D721Med (cell line): ENCODE data around the gene PROM1.

Experiments
- DNase-seq: peaks from one replicate; pipeline ENCODE4 v3.0.0; 2011; ENCODE audit warnings: low spot score; ENCODE audit not compliant: insufficient read length
- FAIRE-seq: peaks from 2 replicates; lab custom pipeline; 2011; peaks lifted over from hg19 to GRCh38; lab: Jason Lieb, UNC
- TF ChIP-seq, protein P1 (sequence below): IDR thresholded peaks from 2 replicates; pipeline ENCODE4 v1.5.1; 2012; ENCODE audit warnings: mild to moderate bottlenecking, control low read depth; ENCODE audit not compliant: insufficient read depth; ENCODE audit errors: missing control alignments

PROM1 gene

DNA sequence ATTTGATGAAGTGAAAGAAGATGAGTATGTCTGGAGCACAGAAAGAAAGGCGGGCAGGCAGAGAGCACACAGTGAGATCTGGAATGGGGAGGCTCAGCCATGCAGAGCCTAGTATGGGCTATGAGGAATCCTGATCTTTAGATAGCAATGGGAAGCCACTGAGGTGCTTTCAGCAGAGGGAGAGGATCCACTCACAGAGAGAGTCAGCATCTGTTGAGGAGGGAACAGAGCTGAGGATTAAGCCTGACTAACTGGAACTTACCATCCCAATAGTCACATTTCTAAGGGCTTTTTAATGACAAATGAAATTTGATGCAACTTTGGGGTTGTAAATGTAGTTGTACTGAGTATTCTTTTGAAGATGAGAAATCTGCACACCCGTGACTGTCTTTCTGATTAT lies 100.2 kb downstream of the PROM1 start:
- TF ChIP-seq, protein P1, sequence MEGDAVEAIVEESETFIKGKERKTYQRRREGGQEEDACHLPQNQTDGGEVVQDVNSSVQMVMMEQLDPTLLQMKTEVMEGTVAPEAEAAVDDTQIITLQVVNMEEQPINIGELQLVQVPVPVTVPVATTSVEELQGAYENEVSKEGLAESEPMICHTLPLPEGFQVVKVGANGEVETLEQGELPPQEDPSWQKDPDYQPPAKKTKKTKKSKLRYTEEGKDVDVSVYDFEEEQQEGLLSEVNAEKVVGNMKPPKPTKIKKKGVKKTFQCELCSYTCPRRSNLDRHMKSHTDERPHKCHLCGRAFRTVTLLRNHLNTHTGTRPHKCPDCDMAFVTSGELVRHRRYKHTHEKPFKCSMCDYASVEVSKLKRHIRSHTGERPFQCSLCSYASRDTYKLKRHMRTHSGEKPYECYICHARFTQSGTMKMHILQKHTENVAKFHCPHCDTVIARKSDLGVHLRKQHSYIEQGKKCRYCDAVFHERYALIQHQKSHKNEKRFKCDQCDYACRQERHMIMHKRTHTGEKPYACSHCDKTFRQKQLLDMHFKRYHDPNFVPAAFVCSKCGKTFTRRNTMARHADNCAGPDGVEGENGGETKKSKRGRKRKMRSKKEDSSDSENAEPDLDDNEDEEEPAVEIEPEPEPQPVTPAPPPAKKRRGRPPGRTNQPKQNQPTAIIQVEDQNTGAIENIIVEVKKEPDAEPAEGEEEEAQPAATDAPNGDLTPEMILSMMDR: no peak
- DNase-seq (no peak), FAIRE-seq (no peak)

DNA sequence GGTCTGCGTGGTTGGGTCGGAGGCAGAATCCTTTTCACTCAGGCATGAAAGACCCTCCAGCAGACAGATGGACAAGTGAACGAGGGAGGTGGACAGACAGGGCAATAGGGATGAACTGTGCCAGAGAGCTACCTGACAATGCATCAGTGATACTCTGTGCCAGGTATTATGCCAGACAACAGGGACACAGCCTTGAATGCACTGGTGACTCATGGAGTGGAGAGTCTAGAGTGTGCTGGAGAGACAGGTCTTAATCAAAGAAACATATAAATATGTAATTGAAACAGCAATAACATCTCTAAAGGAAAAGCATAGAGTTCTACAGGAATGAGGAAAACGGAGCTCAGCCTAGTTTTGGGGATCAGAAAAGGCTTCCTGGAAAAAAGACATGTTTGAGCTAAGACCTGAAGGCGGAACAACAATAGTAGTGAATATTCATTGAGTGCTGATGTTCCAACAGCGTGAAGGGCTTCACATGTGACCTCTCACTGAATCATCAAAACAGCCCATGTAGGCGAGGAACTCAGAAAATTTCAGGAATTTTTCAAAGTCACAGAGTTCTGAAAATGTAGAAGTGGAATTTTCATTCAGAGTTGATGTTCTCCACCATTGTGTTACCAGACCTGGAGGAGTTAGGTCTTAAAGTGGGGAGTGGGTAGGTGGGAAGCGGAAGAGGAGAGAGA lies 100.8 kb downstream of the PROM1 start:
- TF ChIP-seq, protein P1: no peak
- DNase-seq (no peak), FAIRE-seq (no peak)

DNA sequence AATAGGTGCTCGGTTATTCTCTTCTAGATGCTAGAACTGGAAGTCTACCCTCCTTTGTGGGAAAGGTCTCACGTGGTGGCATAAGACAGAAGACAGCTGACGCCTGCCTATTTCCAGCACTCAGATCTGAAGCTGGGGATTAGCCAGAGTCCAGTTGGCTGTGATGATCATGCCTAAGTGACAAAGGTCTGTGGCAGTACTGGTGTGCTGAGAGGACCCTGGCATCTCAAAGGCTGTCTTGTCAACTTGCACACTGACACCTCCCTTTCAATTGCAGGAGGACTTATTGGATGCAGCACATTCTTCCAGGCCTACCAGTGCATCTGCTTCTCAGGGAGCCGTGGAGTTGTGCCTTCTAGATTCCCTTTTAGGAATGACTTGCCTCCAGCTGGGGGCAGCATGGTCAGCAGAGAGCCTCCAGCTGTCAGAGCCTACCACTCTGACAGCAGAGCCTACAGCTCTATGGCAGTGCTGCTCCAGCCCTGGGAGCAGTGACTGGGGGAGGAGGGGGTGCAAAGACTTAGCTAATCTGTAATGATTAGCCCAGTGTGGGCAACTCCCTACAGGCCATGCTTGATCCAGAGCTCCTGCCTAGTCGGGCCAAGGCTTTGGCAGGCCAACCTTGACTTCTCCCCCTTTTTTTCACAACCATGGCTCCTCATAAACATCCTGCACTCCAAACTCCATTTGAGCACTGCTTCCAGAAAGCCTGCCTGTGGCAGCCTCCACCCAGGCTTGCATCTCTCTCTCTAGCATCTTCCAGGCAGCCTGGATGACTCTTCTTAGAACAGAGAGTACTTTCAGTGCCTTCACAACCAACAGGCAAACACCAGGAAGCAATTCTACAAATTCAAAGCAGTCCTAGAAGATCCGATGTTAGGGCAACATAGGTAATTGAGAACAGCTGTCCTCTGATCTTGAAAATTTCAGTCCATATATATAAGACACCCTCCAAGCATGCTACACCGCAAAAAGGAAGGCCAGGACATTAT lies 107.1 kb downstream of the PROM1 start:
- no peak for DNase-seq
- no peak for FAIRE-seq
- TF ChIP-seq, protein P1: no peak

DNA sequence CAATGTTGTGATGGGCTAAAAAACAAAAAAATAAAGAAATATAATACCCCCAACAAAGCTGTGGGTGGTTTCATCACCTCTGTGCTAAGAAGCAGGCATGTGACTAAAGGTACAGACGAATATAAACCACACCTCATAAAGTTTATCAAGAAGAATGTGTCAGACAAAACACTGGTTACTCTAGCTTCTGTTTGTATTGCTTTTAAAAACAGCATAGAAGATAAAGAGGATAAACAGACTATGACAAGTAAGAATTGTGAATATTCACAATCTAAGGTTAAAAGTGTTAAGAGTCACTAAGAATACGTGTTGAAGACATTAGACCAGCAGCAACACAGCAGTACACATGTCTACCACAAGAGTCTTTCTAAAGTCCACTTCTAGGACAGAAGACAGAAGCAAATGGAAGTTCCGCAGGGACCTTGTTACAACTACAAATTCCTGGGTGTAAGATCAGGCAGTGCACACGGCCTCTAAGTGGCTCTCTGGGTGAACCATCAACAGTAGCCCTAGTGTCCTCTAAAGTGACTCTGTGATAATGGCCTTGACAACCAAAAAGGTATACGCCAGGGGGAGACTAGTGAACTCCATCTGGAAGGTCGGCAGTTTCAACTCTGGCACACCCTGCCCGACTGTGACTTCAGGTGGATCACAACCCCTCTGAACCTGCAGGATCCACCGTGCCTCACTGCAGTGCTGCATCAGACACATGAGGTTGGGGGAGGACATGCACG lies 112.6 kb downstream of the PROM1 start:
- TF ChIP-seq, protein P1: no peak
- FAIRE-seq (no peak), DNase-seq (no peak)

DNA sequence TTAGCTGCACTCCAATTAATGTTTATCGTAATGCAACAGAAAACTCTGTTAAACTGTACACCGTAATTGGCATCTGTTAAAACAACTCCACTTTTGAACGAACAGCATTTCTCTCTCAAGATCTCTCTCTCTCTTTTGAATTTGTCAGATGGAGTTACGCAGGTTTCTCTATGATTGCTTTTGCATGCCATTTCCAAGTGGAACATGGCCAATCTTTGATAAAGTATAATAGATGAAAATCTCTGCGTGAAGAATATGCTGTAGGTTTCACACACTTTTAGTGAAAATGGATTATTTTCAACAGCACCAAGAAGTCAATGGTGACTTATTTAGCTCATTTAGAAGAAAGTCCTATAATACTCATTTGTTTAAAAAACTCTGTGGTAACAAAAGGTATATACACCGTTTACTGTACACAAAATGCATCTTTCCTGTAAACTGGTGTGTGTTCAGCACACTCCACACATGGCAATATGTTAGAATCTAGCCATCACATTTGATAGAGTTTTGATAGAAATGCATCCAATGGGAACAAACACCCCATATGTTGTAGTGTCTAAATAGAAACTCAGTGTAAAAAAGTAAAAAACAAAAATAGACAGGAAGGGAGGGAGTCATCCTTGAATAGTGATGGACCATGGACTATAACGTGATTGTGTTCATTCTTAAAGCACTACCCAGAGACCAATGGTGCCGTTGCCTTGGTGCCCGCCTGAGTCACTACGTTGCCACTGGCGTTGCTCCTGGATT lies 115.1 kb downstream of the PROM1 start:
- FAIRE-seq: peak; percentile 38
- DNase-seq: no peak
- TF ChIP-seq, protein P1: no peak

DNA sequence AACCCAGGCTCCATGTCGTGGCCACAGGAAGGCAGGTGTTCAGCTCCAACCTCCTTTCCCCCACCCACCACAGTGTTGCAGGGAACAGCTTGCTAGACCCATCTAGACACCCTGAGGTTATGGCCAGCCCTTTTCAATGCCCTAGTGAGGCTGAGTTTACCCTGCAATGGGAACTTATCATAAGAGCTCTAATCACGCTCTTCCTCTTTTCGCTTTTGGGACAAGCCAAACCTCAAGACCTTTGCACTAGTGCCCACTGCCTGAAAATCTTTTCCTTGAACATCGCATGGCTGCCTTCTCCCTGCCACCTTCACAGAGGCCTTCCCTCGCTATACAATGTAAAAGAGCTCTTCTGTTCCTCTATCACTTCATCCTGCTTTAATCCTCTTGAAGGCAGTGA lies 118.5 kb downstream of the PROM1 start:
- DNase-seq (no peak), FAIRE-seq (no peak)
- TF ChIP-seq, protein P1: no peak
